Raji (cell line): Measurements from ENCODE around the gene FAHD1.

Experiments used
- POLR2A ChIP-seq: IDR thresholded peaks from 2 replicates; pipeline ENCODE4 v1.6.1; 2011; ENCODE audit warnings: low read depth, low read length, control low read depth; ENCODE audit not compliant: insufficient read depth

FAHD1 gene

GRCh38 chr16:1819611-1820010 lies 7.4 kb upstream of the FAHD1 start:
- no peak for TF ChIP-seq POLR2A

- TF ChIP-seq POLR2A: no peak
Measured at GRCh38 chr16:1820096-1820945, 6.7 kb upstream of the FAHD1 start.

GRCh38 chr16:1820946-1821290 lies 6.1 kb upstream of the FAHD1 start:
- no peak for TF ChIP-seq POLR2A

GRCh38 chr16:1821861-1822611 lies 5.0 kb upstream of the FAHD1 start:
- TF ChIP-seq POLR2A: no peak

DNA sequence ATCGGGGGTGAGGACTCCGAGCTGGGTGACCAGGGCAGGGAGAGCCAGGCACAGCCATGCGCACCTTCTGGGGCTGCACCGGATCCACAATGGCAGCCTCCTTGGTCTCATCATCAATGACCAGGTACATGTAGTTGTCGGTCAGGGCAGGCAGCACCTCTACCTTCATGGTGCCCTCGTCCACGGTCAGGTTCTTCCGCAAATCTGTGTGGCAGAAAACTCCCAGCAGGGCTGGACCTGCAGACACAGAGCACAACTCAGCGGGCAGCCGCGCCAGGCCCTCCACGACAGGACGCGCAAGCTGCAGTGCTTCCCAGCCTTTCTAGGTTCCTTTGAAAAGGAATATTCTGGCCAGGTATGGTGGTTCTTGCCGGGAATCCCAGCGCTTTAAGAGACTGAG lies 4.2 kb upstream of the FAHD1 start:
- no peak for TF ChIP-seq POLR2A

- TF ChIP-seq POLR2A: no peak
Measured at GRCh38 chr16:1823821-1824220, 3.2 kb upstream of the FAHD1 start.

GRCh38 chr16:1825381-1825863 lies 1.6 kb upstream of the FAHD1 start:
- TF ChIP-seq POLR2A: no peak

- TF ChIP-seq POLR2A: no peak
Measured at GRCh38 chr16:1825864-1826690, 929 bp upstream of the FAHD1 start.

GRCh38 chr16:1828645-1829410 lies 1.8 kb downstream of the FAHD1 start:
- no peak for TF ChIP-seq POLR2A

DNA sequence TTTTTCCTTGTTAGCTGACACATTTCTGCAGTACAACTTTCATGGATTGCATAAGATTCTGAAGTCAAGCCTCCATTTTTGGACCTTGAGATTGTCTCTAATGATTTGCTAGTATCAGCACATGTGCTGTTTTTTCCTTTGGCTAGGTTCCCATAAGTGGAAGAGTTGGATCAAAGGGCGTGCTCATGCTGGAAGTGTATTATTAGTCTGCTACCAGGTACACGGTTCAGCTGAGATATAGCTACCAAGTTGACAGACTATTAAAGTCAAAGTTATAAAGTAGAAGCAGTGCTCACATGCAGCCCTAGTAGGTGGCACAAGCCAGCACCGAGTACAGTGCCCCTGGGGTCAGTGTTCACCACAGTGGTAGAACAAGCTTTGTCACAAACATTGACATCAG lies 3.2 kb downstream of the FAHD1 start:
- no peak for TF ChIP-seq POLR2A

GRCh38 chr16:1831186-1832075 lies 4.4 kb downstream of the FAHD1 start:
- TF ChIP-seq POLR2A: no peak

DNA sequence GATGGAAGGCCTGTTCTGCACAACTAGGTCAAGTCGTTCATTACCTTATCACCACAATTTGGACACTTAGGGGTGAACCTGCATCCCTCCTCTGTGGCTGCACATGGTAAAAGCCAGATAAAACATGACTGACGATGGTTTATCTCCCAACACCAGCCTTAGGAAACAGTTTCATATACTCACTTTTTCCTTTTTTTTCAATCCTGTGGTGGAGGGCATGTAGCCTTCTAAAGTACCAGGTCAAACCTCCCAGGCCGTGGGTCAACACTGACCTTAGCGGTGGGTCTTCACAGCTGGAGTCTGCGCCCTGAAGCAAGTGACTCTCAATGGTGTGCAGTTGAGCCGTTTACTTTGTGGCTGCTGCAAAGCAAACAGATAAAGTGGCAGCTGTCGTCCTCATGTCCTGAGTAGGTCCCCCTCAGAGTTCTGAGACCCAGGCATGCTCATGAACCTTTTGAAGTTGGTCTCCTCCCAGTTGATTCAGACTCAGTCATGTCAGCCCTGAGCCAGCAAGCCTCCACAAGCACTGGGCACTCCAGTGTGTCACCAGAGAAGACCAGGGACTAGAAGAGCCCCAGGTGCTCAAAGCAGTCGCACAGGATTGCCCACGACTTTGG lies 5.9 kb downstream of the FAHD1 start:
- TF ChIP-seq POLR2A: no peak

DNA sequence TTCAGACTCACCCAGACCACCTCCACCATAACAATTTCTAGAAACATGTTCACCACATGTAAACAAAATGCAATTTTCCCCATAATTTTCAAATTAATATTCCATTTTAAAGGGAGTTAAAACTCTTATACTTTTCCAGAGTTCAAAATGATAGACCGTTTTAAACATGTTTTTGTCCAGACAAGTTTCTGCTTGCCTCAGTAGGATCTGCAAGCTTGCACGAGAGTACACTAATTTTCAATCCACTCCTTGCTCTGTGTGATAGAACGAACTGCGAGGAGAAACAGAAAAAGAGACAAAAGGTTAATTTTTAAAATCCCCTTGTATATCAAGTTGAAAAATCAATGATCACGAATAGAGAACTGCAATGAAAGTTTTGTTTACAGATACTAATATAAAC lies 7.1 kb downstream of the FAHD1 start:
- TF ChIP-seq POLR2A: no peak
